NCI-H187 treated with DMSO at 0.1 percent for 48 hours (cell line): Measurements from ENCODE around the gene RAD51AP2.
"Not testable (repeated sequence)": the region's sequence is repeated elsewhere in the genome, so short reads cannot be mapped to it uniquely, and the experiment has no call there.

Source experiments
- DNase-seq: peaks from one replicate; lab custom pipeline; 2025; lab: John Stamatoyannopoulos, UW

Gene RAD51AP2

DNA sequence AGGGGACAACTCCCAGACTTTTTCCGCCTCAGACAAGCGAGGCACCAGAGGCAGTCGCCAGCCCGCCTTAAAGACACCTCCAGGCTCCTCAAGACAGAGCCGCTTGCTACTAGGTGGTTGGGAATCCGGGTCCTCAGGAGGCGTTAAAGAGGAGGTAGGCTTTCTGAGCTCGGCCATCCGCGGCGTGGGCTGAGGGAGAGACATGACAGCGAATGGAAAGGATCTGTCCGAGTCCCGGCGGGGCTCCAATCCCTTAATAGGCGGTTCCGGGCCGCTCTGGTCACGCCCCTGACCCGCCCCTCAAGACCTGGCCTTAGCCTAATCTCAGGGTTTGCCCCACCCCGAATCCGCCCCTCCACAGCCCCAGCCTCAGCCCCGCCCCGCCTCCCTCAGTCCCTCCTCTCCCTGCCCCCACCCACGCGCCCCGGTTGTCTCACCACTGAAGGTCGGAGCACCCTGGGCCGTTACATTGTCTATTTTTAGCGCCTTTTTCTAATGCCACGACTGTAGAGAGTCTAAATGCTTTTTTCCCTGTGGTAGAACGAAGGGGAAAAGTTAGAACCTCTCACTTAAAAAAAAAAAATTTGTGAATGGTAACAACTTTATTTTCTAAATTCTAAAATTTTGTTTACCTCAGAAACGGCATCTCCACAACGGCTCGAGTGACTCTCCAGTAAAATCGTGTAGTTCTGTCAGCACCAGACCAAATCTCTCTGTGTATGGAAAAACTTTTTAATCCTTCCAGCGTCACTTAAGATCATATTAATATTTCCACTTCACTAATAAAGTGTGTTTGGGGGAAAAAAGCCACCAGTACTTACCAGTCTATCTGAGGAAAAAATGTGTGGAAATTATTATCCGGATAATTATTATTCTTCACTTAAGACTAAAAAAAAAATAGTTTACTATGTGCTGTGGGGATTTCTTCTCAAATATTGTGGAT, at the start of gene RAD51AP2:
TSS of gene RAD51AP2 (minus strand) at position 229 of the 943 bp plus-strand sequence. CDS start at position 204, 25 bp downstream.
- DNase-seq: no peak

DNA sequence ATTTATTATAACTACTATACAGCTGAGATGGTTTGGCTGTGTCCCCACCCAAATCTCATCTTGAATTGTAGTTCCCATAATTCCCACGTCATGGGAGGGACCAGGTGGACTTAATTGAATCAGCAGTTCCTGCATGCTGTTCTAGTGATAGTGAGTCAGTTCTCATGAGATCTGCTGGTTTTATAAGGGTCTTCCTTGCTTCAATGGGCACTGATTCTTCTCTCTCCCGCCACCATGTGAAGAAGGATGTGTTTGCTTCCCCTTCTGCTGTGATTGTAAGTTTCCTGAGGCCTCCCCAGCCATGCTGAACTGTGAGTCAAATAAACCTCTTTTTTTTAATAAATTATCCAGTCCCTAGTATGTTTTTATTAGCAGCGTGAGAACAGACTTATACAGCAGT, 47.5 kb upstream of the RAD51AP2 start:
- DNase-seq: not testable (repeated sequence)

DNA sequence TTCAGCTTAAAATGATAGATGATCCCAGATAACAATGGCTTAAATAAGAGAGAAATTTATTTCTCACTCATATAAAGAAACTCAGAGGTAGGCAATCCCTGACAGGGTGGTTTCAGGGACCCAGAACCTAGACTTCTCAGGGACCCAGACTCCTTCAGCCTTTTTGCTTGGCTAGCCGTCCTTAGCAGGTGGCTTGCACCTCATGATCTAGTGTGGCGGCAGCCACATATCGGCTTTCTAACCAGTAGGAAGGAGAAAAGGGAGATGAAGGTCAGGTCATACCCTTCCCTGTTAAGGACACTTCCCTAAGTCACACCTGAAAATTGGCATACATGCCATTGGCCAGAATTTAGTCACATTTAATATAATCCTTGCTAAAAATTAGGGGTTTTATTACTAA, 40.6 kb upstream of the RAD51AP2 start:
- DNase-seq: no peak

DNA sequence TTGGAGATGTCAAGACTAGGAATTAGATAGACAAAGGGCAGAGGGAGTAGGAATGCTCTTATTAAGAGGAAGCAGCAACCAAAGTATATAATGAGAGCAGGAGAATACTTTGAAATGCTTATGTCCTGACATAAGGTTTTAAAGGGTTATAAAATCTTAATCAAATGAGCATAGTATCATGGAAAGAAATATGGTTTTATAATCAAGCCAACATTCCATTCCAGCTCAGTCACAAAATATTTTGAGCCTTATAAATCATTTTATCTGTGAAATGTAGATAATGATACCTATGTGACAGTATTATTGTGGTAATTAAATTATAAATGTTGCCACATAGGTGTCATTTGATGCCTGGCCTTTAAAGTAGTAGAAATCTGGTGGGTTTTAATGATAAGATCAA, 39.8 kb upstream of the RAD51AP2 start:
- no peak for DNase-seq

DNA sequence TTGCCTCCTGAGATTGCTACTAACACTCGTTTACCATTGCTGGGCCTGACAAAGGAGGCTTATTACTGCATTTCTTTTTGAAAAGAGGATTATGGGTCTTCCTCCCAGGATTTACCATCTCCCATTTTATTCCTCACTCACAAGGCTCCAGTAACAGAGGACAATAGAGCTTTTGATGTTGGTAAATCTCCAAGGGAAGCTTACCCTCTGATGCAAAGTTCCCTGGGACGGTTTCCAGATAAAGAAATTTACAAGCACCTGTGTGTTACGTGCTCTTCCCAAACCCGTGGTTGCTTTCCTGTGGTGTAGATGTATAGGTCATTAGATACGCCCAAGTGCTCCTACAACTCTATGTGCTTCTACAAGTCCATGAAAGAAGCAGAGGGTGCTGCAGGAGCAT, 39.4 kb upstream of the RAD51AP2 start:
- DNase-seq: no peak

DNA sequence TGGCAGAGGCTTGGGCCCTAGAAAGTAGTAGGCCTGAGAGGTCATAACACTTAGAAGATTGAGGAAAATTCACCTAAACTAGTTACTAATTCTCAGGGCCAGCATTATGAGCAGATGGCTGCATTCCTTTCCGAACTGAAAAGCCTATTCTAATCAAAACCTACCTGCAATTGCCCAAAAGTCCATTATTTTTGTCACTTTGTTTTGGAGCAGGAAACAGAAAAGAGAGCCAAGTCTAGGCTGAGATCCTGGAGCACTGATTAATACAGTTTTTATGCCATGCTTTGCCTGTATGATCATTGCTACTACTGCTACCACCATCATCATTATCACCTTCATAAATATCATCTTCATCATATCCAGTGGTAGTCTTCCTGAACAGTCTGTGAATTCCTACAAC, 36.9 kb upstream of the RAD51AP2 start:
- DNase-seq: no peak

DNA sequence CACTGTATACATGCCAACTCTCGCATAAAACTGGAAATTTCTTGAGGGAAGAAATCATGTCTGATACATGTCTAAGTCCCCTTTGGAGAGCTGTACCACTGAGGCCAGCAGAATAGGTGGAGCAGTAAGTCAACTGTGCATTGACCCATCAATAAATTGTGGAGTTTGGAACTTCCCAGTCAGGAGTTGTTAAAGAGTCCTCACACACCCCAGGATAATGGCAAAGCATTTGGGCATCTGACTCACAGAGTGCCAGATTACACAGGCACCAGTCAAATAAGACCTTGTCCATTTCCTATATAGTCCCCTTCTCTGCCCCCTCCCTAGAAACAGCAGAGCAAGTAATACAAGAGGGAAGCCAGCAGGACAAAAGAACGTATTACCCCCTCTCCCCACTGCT, 32.7 kb upstream of the RAD51AP2 start:
- no peak for DNase-seq

DNA sequence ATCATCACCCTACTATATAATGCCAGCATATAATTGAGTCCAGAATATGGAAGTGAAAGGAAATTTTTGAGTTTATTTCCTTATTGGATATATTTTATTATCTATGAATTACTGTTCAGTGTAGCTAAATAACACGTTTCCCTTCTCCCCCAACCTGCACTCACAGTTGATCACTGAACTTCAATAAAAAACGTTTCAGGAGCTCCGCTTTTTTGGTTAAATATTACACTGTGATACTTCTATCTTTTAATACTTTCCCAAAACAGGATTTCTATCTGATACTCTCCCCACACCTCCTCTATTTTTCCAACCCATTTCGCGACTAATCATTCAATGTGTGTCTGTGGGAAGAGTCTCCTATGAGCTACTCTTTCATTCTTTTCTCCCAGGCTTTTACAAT, 29.5 kb upstream of the RAD51AP2 start:
- DNase-seq: no peak

DNA sequence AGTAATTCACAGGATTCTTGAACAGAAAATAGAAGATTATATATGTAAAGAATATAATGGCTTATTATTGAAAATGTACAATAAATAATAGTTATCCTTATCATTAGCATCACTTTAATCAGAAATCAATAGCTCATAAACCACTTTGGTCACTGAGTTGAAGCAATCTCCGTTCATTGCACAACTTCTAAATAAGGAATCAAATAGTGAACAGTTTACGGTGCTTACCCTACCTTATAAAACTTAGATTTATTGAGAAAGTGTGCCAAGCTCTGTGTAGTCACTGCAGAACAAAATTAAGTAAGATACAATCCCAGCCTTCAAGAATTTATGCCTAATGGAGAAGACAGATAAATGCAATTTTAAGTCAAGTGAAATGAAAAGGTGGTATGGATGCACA, 29.0 kb upstream of the RAD51AP2 start:
- DNase-seq: no peak

DNA sequence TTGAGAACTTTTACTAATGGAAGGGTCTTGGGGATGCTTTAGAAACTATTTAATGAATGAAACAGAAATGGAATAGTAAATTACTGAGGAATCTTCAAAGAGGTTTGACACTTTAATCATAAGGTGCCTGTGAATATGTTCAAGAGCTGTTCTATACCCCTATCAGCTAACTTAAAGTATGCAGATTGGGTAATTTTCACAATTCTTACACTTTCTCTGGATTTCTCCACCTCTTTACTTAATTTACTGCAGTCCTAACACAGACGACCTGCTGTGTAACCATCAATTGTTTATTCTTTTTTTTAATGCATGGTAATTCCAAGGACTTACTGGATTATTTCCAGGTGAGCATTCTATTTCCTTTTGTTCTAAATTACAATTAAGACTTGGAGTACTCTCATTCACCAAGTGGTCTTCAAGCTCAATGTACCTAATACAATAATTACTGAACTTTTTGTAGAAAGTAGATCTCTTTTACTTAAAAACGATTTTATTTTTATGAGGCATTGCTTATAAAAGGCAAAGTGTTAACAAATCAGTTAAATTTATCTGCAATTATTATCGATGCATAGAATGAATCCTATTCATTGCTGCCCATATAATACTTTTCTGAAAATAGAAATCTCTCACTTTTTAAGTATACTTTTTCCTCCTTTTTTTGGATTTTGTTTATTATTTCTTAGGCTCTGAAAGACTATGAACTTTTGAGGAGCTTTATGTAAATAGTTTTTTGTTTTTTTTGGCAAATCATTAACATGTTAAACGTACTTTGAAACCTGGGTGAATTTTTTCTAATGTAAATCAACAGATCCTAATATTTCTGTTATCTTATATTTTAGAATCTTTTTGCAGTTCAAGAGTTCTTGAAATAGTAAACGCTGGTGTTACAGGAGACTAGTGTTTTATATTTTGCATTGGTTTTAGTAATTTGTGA, 27.7 kb upstream of the RAD51AP2 start:
- DNase-seq: no peak

DNA sequence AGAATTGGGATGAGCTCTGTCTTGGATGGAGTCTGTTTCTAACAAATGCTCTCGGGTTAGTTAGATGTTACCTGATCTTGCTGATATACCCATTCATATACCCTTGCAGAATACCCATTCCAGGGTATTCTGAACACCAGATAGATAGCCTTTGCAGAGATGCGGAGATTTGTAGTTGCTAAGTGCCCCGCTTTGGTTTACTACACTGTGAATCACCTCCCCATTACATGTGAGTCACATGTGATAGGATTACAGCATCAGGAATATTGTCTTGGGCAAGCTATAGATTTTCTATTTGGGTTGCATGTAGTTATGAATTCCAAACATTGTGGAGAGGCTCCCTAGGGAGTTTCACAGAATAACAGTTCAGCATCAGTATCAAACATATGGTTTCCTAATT, 26.0 kb upstream of the RAD51AP2 start:
- DNase-seq: no peak

DNA sequence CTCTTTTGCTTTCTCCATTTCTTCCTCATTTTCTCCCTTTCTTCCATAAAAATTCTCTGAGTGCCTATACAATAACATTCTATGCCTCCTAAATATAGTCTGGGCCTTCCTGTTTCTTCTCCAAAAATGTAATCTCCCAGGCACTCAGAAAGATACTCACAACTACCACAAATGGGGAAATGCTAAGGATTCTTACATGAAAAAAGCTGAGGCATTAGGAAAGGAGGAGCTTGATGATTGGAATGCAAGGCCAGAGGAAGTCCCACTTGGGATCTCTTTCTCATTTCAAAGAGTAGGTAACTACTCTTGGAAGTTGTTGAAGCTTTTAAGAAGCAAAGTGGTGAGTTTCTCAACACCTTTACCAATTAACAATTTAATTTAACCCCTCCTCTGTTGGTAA, 25.6 kb upstream of the RAD51AP2 start:
- no peak for DNase-seq

DNA sequence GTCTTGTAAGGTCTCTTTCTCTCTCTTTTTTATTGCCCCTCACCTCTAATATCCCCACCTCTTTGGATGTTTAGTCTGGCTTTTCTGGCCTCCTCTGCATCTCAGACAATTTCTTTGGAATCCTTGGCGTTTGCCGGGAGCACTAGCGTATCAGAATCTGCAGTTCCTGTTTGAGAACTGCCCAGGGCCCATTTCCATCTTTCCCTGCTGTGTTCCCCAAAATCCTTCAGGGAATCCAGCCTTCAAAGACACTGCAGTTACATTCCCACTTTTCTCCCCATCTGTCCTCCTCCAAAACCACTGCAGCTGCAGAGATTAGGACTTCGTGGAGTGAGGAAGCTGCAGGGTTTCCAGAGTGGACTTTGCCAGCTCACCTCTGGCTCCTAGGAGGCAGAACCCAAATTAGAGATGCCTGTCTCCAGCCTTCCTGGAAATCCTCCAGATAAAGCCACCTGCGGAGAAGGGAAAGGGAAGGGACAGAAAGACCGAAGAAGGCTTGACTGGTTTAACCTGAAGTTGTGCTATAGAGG, 25.0 kb upstream of the RAD51AP2 start:
- no peak for DNase-seq

DNA sequence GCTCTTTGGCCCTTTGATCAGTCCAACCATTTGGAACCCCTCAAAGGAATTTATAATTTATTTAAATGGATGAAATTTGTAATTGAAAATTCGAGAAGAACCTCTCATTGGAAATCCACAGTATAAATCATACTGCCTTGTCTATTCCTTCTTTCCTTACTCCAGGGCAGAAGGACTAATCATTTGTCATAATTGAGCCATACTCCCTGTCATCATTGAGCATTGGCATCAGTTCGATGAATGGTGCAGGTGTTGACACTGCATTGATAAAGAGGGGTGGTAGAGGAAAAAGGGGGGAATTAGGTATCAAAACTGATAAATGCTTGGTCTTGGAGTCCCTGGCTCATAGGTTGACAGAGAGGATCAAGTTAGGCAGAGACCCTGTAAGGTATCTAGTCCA, 24.2 kb upstream of the RAD51AP2 start:
- no peak for DNase-seq

DNA sequence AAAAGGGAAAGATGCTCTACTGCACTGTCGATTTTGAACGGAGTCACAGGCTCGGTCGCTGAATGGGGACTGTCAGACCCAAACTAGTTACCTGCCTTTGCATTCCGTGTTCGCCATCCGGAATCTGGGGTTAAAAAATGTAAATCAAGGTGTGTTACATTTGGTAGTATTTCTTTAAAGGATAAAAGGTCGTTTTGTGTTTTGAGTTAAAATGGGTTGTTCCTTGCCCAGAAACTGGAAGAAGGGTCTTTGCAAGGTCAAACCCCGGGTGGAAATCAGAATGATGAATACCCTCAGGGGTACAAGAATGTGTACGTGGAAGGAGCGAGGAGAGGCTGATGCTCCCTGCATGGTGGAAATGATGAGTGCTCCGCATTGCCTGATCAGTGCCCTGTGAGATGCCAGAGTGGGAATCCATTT, 23.3 kb upstream of the RAD51AP2 start:
- no peak for DNase-seq

DNA sequence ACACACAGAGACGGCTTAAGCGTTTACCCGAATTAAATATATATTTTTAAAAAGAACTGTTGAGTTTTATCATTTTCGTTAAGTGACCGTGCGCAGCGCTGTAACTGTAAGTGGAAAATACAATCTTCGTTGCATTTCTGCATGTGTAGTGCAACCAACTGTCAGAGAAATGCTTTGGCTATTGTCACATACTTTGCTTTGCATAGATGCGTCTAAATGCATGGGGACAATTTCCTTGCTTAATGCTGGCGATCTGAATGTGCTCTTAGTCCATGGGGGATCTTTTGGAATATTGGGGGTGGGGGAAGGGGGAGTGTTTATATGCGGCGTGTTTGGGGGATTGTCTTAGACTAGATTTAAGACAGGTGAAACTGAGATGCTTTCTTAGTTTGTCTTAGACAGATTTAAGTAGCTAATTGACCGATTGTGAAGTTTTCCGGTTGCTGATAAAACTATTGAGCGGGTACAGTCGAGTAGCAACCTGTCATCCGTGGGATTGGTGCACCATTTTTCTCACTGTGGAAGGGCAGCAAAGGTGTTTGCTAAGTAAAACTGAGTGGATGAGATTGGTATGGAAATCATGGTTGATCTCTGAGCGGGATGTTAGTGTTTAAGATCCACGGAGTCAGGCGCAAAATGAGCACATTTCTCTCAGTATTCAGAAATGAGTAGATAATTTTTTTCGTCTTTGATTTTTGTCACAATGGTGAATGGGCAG, 22.7 kb upstream of the RAD51AP2 start:
- DNase-seq: no peak

DNA sequence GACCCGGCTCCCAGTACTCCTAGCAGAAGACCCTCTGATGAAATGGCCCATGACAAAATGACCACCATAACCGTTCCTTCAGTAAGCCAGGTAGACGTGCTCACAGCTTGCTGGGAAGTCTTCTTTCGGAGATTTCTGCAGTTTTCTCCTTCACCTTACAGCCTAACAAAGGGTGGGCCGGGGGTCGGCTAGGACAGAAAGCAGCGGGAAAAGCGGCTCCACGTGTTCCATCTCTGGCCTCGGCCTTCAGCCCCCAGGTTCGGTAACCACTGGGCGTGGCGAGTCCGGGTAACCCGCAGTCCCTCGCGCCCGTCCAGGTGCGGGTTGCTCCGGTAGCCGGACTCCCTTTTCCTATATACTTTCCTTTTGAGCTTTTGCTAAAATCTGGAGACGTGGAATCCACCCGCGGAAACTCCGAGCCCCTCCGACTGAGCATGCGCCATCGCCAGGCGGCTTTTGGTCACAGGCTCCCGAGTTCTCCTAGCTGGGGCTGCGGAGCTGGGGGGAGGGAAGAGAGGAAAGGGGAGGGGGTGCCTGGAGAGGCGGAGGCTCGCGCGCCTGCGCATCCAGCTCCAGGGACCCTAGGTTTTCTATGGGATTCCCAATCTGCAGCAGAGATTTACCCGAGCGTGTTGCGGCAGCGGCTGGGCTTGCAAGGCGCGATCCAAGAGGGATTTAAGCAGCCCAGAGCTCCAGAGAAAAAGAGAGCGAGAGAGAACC, 22.0 kb upstream of the RAD51AP2 start, which contains the start of gene VSNL1:
TSS of gene VSNL1 (plus strand) at position 604 of the 720 bp plus-strand sequence. CDS start 51,379 bp downstream, outside the sequence.
- peak; percentile 93 for DNase-seq

DNA sequence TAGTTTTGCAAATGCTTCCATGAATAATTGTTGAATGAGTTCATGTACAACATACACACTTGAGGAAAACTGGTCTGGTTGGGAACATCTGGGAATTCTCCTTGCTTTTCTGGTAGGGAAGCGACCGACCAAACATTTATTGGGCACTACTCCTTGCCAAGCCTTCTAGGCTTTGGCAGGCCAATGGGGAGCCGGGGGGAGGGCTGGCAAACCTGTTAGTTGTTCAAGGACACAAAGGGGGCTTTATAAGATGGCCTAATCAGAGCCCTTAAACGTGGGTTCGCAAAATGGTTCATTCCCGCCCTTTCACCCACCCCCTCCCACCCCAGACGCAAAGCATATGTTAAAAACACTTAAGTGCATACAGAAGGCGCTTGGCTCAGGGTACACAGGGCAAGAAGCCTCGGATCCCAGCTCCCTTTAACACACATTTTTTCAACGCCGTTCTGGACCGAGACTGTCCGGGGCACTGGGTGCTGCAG, 21.4 kb upstream of the RAD51AP2 start:
- DNase-seq: no peak

DNA sequence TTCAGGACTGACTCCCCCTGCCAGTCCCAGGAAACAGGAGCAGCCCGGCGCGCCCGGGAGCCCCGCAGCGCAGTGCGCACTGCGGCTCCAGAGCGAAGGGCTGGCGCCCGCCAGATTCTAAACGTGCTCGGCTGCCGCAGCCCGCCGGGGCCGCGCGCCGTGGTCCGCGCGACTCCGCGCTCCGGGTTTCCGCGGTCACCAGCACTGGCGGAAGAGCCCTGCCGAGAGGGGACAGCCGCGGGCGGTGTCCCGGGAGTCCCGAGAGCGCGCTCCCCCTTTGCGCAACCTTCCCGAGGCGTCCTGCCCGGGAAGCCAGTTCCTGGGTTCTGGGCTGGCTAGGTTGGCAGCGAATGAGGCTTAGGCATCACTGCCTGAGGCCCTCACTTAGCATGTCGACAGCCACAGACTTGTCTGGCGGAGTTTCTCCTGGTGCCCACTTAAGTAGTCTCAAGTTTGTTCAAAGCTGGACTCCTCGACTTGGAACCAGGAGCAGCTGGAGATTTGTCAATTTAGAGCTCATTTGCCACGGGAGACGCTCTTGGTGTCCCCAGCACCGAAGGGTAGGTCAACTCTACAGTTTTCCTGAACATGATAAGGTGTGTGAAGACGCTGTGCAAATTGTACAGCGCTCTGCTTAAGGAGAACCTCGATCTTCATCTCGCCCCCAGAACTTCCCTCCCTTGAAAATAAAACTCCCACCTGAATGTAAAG, 20.8 kb upstream of the RAD51AP2 start:
- no peak for DNase-seq
